H9 (cell line): ENCODE measurements around the gene GFPT2. TPM values are rescaled to one million over a fixed set of nuclear protein-coding genes. Genes with fewer than 3 reads are reported as not detected.

Source experiments
- DNase-seq: peaks from one replicate; pipeline ENCODE4 v3.0.0-alpha.2; 2017
- H2AFZ ChIP-seq: one replicate; pipeline ENCODE4 v1.6.1; 2013; ENCODE audit warnings: mild to moderate bottlenecking, low read length, control low read depth, moderate library complexity
- H2AK5ac ChIP-seq: 2 replicates; pipeline ENCODE4 v1.6.1; 2013; ENCODE audit warnings: low read length, control low read depth, mixed read lengths; ENCODE audit not compliant: insufficient read length
- H2BK120ac ChIP-seq: one replicate; pipeline ENCODE4 v1.6.1; 2013; ENCODE audit warnings: low read depth, mild to moderate bottlenecking, low read length, control low read depth, inconsistent platforms; ENCODE audit not compliant: poor library complexity, severe bottlenecking
- H2BK12ac ChIP-seq: 2 replicates; pipeline ENCODE4 v1.6.1; 2013; ENCODE audit warnings: low read length, control low read depth, mixed read lengths, low read depth; ENCODE audit not compliant: insufficient read length
- H2BK15ac ChIP-seq: 2 replicates; pipeline ENCODE4 v1.6.1; 2013; ENCODE audit warnings: low read depth, low read length, control low read depth
- H2BK20ac ChIP-seq: one replicate; pipeline ENCODE4 v1.6.1; 2013; ENCODE audit warnings: low read depth, mild to moderate bottlenecking, low read length, control low read depth, inconsistent platforms; ENCODE audit not compliant: poor library complexity, severe bottlenecking
- H2BK5ac ChIP-seq: 2 replicates; pipeline ENCODE4 v1.6.1; 2013; ENCODE audit warnings: low read length, control low read depth, mixed read lengths; ENCODE audit not compliant: insufficient read length
- H3K14ac ChIP-seq: 2 replicates; pipeline ENCODE4 v1.6.1; 2013; ENCODE audit warnings: low read length, control low read depth; ENCODE audit not compliant: insufficient read depth
- H3K18ac ChIP-seq: 2 replicates; pipeline ENCODE4 v1.6.1; 2013; ENCODE audit warnings: low read depth, mild to moderate bottlenecking, mixed read lengths, low read length, control low read depth; ENCODE audit not compliant: insufficient read length
- H3K23ac ChIP-seq: 2 replicates; pipeline ENCODE4 v1.6.1; 2013; ENCODE audit warnings: low read length, control low read depth, mixed read lengths, low read depth; ENCODE audit not compliant: insufficient read length
- H3K23me2 ChIP-seq: 2 replicates; pipeline ENCODE4 v1.6.1; 2013; ENCODE audit warnings: low read depth, mild to moderate bottlenecking, mixed read lengths, low read length, control low read depth; ENCODE audit not compliant: insufficient read length, poor library complexity, severe bottlenecking
- H3K27ac ChIP-seq: 2 replicates; pipeline ENCODE4 v1.5.1; 2013; ENCODE audit warnings: low read length, control low read depth, mixed read lengths, low read depth; ENCODE audit not compliant: insufficient read length
- H3K27me3 ChIP-seq: 2 replicates; pipeline ENCODE4 v1.6.1; 2013; ENCODE audit warnings: low read length, control low read depth, inconsistent platforms; ENCODE audit not compliant: insufficient read depth
- H3K4ac ChIP-seq: 2 replicates; pipeline ENCODE4 v1.6.1; 2013; ENCODE audit warnings: low read depth, mild to moderate bottlenecking, control low read depth, inconsistent platforms, low read length, moderate library complexity
- H3K4me1 ChIP-seq: 2 replicates; pipeline ENCODE4 v1.6.1; 2013; ENCODE audit warnings: low read length, control low read depth, inconsistent platforms; ENCODE audit not compliant: insufficient read depth
- H3K4me2 ChIP-seq: 2 replicates; pipeline ENCODE4 v1.6.1; 2013; ENCODE audit warnings: low read length, control low read depth, mixed read lengths; ENCODE audit not compliant: insufficient read length, insufficient read depth
- H3K56ac ChIP-seq: 2 replicates; pipeline ENCODE4 v1.6.1; 2013; ENCODE audit warnings: low read depth, mild to moderate bottlenecking, mixed read lengths, low read length, control low read depth; ENCODE audit not compliant: insufficient read length
- H3K79me1 ChIP-seq: 2 replicates; pipeline ENCODE4 v1.6.1; 2013; ENCODE audit warnings: low read depth, mild to moderate bottlenecking, moderate library complexity, low read length, control low read depth, inconsistent platforms; ENCODE audit not compliant: insufficient read depth, poor library complexity, severe bottlenecking
- H3K79me2 ChIP-seq: 2 replicates; pipeline ENCODE4 v1.6.1; 2013; ENCODE audit warnings: low read length, control low read depth, inconsistent platforms; ENCODE audit not compliant: insufficient read depth
- H3K9ac ChIP-seq: 2 replicates; pipeline ENCODE4 v1.6.1; 2013; ENCODE audit warnings: low read length, control low read depth, mixed read lengths; ENCODE audit not compliant: insufficient read length; ENCODE audit errors: extremely low read depth
- H3K9me3 ChIP-seq: one replicate; pipeline ENCODE4 v1.6.1; 2013; ENCODE audit warnings: low read depth, low read length, inconsistent platforms; ENCODE audit not compliant: control insufficient read depth
- H3T11ph ChIP-seq: one replicate; pipeline ENCODE4 v1.6.1; 2013; ENCODE audit warnings: mild to moderate bottlenecking, low read length, control low read depth, inconsistent platforms
- H4K20me1 ChIP-seq: one replicate; pipeline ENCODE4 v1.6.1; 2013; ENCODE audit not compliant: control insufficient read depth, insufficient read length, insufficient read depth
- H4K5ac ChIP-seq: 2 replicates; pipeline ENCODE4 v1.6.1; 2013; ENCODE audit warnings: low read depth, mild to moderate bottlenecking, mixed read lengths, low read length, control low read depth; ENCODE audit not compliant: insufficient read length
- H4K8ac ChIP-seq: replicated peaks from 2 replicates; pipeline ENCODE4 v1.6.1; 2013; ENCODE audit warnings: low read length, control low read depth, mixed read lengths, low read depth; ENCODE audit not compliant: insufficient read length
- H4K91ac ChIP-seq: 2 replicates; pipeline ENCODE4 v1.6.1; 2013; ENCODE audit warnings: low read depth, mild to moderate bottlenecking, moderate library complexity, mixed read lengths, low read length, control low read depth; ENCODE audit not compliant: insufficient read length
- H3K27ac Mint-ChIP-seq, 3 experiments: 2 replicates in 2 of 3; 3 replicates in 1 of 3; pipeline ENCODE4 v1.8.0; 2020 to 2021; ENCODE audit warnings: mixed read lengths in 3 of 3, mild to moderate bottlenecking in 1 of 3, moderate library complexity in 1 of 3
- H3K27me3 Mint-ChIP-seq: 2 replicates; pipeline ENCODE4 v1.8.0; 2021; ENCODE audit warnings: low read depth, mild to moderate bottlenecking, moderate library complexity, mixed read lengths
- H3K36me3 Mint-ChIP-seq, 3 experiments: 2 replicates in 2 of 3; 3 replicates in 1 of 3; pipeline ENCODE4 v1.8.0; 2020 to 2021; ENCODE audit warnings: low read depth in 3 of 3, mixed read lengths in 3 of 3; ENCODE audit not compliant: insufficient read depth in 1 of 3
- H3K4me1 Mint-ChIP-seq, 2 experiments: 2 replicates each; pipeline ENCODE4 v1.8.0; 2020; ENCODE audit warnings: mixed read lengths in 2 of 2
- H3K4me3 Mint-ChIP-seq, 2 experiments: 2 replicates in 1 of 2; 3 replicates in 1 of 2; pipeline ENCODE4 v1.8.0; 2020 to 2021; ENCODE audit warnings: mild to moderate bottlenecking in 2 of 2, mixed read lengths in 2 of 2, moderate library complexity in 1 of 2
- H3K9me3 Mint-ChIP-seq, 2 experiments: 2 replicates in 1 of 2; 3 replicates in 1 of 2; pipeline ENCODE4 v1.8.0; 2020; ENCODE audit warnings: mild to moderate bottlenecking in 2 of 2, mixed read lengths in 2 of 2, moderate library complexity in 1 of 2
- CTCF ChIP-seq: fragments of 200-600 bp; sonication (generic); conservative IDR thresholded peaks from 3 replicates; pipeline ENCODE4 v1.8.0; 2021; ENCODE audit warnings: antibody characterized with exemption, mild to moderate bottlenecking
- WGBS: extraction: QIAGEN DNeasy Blood & Tissue Kit; methylation state at CpG from one replicate; pipeline ENCODE4 v1.1.7; 2013; ENCODE audit warnings: missing lambda C conversion rate, low lambda C conversion rate, mixed read lengths; ENCODE audit not compliant: insufficient read length; ENCODE audit errors: extremely low coverage; 5-methylcytosine and 5-hydroxymethylcytosine counted together
- total RNA-seq: library from RNA; stranded (reverse); gene quantifications from 2 replicates; pipeline ENCODE4 v1.2.1, GENCODE V29; 2021

The GFPT2 gene
- total RNA-seq, 1 experiment from 2014 or later, result 89.8 TPM

GRCh38 chr5:180390441-180391190, 37.5 kb upstream of the GFPT2 start:
- Histone ChIP-seq H3K14ac (no peak overlapping the region; the same call in 1 of the 2 replicates), H3K18ac (no peak overlapping the region), H3K23ac (no peak overlapping the region), H2BK20ac (no peak overlapping the region), H3K9ac (no peak overlapping the region), H2BK15ac (no peak overlapping the region), H3K27me3 (no peaks in the 10 kb centered on the region), H2AFZ (no peak overlapping the region), H2BK5ac (no peak overlapping the region), H3K4ac (no peak overlapping the region), H4K91ac (no peak overlapping the region), H3T11ph (no peak overlapping the region), H2BK120ac (no peak overlapping the region), H3K9me3 (no peaks in the 10 kb centered on the region), H4K8ac (no peak overlapping the region), H3K79me1 (no peaks in the 10 kb centered on the region), H2AK5ac (no peak overlapping the region), H3K4me2 (no peak overlapping the region), H4K5ac (no peak overlapping the region), H3K4me1 (no peaks in the 10 kb centered on the region), H2BK12ac (no peak overlapping the region), H3K56ac (no peak overlapping the region), H3K27ac (no peak overlapping the region), H3K23me2 (no peaks in the 10 kb centered on the region), H3K79me2 (no peaks in the 10 kb centered on the region), H4K20me1 (no peaks in the 10 kb centered on the region)
- no peak for DNase-seq
- WGBS, result no CpG with 5 or more reads among the region's 15 CpGs
- Mint-ChIP-seq H3K4me3 (no peak overlapping the region), H3K9me3 (peaks cover 0 to 3% of the 10 kb centered on the region in 2 experiments; a peak in 1 of 5 replicates), H3K27me3 (no peaks in the 10 kb centered on the region), H3K36me3 (no peaks in the 10 kb centered on the region), H3K27ac (no peak overlapping the region), H3K4me1 (peaks cover 8 to 17% of the 10 kb centered on the region in 2 experiments)
- peak; percentile 35; the same call in 1 of the 3 replicates for TF ChIP-seq CTCF
